Breast epithelium (tissue), 4 donors: ENCODE data around the gene SIRPD. TPM values are rescaled to one million over a fixed set of nuclear protein-coding genes. Genes with fewer than 3 reads are reported as not detected.

ENCODE experiments used
- DNase-seq, 2 donors: peaks; one replicate each; pipeline ENCODE4 v3.0.0-alpha.2; 2019; ENCODE audit warnings: low spot score in 2 of 2
- H3K27ac ChIP-seq, 2 donors: fragments of 200-600 bp; sonication (generic) in 1 of 2; one replicate each; pipeline ENCODE4 v1.5.1; 2016 to 2019; ENCODE audit warnings: mild to moderate bottlenecking in 1 of 2
- H3K27me3 ChIP-seq, 2 donors: fragments of 200-600 bp; sonication (generic) in 1 of 2; one replicate each; pipeline versions ENCODE4 v1.5.1 to v1.6.0; 2017 to 2019; ENCODE audit warnings: control low read depth in 1 of 2, mild to moderate bottlenecking in 1 of 2
- H3K36me3 ChIP-seq: fragments of 200-600 bp; one replicate; pipeline ENCODE4 v1.5.1; 2019
- H3K4me1 ChIP-seq, 2 donors: fragments of 200-600 bp; sonication (generic); one replicate each; pipeline ENCODE4 v1.5.1; 2016 to 2019; ENCODE audit warnings: control low read depth in 1 of 2
- H3K4me3 ChIP-seq, 3 donors: fragments of 200-600 bp; sonication (generic); 1 replicate in 2 of 3; 2 replicates in 1 of 3; pipeline ENCODE4 v1.5.1; 2016 to 2019; ENCODE audit warnings: mild to moderate bottlenecking in 3 of 3, moderate library complexity in 2 of 3
- H3K9me3 ChIP-seq, 2 donors: fragments of 200-600 bp; sonication (generic) in 1 of 2; one replicate each; pipeline ENCODE4 v1.5.1; 2016 to 2019; ENCODE audit warnings: control low read depth in 1 of 2
- POLR2A ChIP-seq: fragments of 450-650 bp; IDR thresholded peaks from one replicate; pipeline ENCODE4 v1.6.1; 2016; ENCODE audit warnings: antibody characterized with exemption, mild to moderate bottlenecking, moderate library complexity
- POLR2AphosphoS5 ChIP-seq, 3 donors: sonication (generic); formaldehyde crosslinking; IDR thresholded peaks; one replicate each; pipeline ENCODE4 v1.6.1; 2017; ENCODE audit warnings: antibody characterized with exemption in 3 of 3
- intact Hi-C: fragments of 100-400 bp; cut with DNase I; formaldehyde crosslinking; loops from one replicate; pipeline ENCODE4 v1.15.1; 2023; ENCODE audit warnings: low total_unique reads
- total RNA-seq, 3 donors: library from RNA; depleted of rRNA; stranded (reverse); fragments of >200 nt; gene quantifications; one replicate each; pipeline ENCODE4 v1.1.0, GENCODE V29; 2016
- TF ChIP-seq, protein P1 (sequence below), 3 donors: fragments of 450-650 bp; IDR thresholded peaks; one replicate each; pipeline ENCODE4 v1.5.1; 2016 to 2017; ENCODE audit warnings: antibody characterized with exemption in 3 of 3, mild to moderate bottlenecking in 3 of 3, moderate library complexity in 3 of 3

Gene SIRPD
- total RNA-seq, 3 donors from 2014 or later = not detected

DNA sequence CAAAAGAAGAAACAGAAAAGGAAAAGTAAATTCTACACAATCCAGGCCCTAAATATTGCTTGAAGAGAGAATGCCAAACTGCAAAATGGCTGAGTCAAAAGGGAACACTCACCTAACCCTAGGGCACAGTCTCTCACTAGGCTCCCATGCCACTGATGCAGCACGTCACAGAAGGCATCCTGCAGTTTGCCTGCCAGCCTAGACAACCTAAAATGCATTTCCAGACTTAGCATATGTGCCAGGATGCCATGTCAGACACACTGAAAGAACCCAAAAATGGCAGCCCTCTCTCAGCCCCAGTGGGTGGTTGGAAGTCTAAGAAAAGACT is 10.6 kb upstream of the SIRPD start:
- DNase-seq = no peak
- no peak overlapping the region for H3K27ac ChIP-seq
- TF ChIP-seq POLR2A = no peak
- no peak for TF ChIP-seq POLR2AphosphoS5 (IDR thresholded peaks at IDR 0.05)
- TF ChIP-seq, protein P1, sequence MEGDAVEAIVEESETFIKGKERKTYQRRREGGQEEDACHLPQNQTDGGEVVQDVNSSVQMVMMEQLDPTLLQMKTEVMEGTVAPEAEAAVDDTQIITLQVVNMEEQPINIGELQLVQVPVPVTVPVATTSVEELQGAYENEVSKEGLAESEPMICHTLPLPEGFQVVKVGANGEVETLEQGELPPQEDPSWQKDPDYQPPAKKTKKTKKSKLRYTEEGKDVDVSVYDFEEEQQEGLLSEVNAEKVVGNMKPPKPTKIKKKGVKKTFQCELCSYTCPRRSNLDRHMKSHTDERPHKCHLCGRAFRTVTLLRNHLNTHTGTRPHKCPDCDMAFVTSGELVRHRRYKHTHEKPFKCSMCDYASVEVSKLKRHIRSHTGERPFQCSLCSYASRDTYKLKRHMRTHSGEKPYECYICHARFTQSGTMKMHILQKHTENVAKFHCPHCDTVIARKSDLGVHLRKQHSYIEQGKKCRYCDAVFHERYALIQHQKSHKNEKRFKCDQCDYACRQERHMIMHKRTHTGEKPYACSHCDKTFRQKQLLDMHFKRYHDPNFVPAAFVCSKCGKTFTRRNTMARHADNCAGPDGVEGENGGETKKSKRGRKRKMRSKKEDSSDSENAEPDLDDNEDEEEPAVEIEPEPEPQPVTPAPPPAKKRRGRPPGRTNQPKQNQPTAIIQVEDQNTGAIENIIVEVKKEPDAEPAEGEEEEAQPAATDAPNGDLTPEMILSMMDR (IDR thresholded peaks at IDR 0.05) = no peak
- intact Hi-C loops = no loop called here
- H3K4me1 ChIP-seq = no peaks in the 10 kb centered on the region
- H3K4me3 ChIP-seq = no peak overlapping the region
- no peaks in the 10 kb centered on the region for H3K36me3 ChIP-seq
- H3K9me3 ChIP-seq = no peaks in the 10 kb centered on the region
- no peaks in the 10 kb centered on the region for H3K27me3 ChIP-seq

DNA sequence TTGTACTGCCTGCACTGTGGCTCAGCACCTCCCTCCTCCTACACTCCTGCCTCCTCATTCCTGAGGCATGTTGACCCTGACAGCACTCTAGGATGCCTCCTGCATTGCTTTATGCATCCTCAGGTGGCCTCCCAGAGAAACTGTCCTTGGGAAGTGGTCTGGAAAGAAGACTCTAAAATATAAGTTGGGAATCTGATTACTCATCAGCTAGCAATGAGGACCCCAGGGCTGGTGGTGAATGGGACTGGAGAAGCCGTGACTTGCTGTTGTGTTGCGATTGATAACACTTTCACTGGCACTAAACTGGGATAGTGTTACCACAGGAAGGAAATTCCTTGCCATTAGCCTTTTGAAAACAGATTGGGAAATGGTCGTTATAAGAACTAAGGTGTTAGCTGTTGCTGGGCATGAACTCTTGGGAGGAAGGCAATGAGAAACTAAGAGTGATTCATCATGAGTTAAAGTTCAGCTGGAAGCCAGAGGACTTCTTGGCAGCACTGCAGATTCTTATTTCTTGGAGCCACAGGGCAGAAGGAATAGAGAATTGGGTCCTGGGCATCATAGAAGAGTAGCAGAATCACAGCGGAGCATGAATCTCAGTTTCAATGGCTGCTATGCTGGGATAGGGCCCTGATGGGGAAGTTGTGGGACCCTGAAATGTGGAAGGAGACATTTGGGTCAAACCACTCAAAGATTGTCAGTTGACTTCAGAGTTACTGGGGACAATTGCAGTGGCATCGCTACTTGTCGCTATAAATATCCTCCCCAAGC is 10.1 kb upstream of the SIRPD start:
- H3K9me3 ChIP-seq = no peaks in the 10 kb centered on the region
- H3K4me1 ChIP-seq = no peaks in the 10 kb centered on the region
- TF ChIP-seq POLR2AphosphoS5 (IDR thresholded peaks at IDR 0.05) (no peak), POLR2A (no peak)
- TF ChIP-seq, protein P1 (IDR thresholded peaks at IDR 0.05) = no peak
- H3K4me3 ChIP-seq = no peak overlapping the region
- no peaks in the 10 kb centered on the region for H3K27me3 ChIP-seq
- no peaks in the 10 kb centered on the region for H3K36me3 ChIP-seq
- no peak overlapping the region for H3K27ac ChIP-seq
- intact Hi-C loops = no loop called here
- DNase-seq = no peak

DNA sequence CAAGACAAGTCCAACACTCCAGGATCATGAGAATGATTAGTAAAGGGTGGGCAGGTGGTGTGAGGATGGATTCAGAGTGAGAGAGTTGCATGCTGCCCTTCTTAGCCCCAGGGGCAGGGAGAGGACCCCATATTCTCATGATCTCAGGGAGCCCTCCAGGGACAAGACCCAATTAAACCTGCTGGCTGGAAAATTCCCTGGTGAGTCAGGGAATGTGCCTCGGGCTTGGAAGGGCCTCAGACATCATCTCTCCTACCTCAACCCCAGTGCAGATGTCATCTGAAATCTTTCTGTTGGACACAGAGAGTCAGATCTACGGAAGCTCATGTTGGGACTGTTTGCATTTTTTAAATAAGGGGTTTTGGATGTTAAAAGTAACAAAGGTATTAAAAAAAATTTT is 9.2 kb upstream of the SIRPD start:
- intact Hi-C loops = no loop called here
- Histone ChIP-seq H3K27me3 (no peaks in the 10 kb centered on the region), H3K9me3 (no peaks in the 10 kb centered on the region), H3K36me3 (no peaks in the 10 kb centered on the region), H3K27ac (no peak overlapping the region), H3K4me1 (no peaks in the 10 kb centered on the region), H3K4me3 (no peak overlapping the region)
- DNase-seq = no peak
- TF ChIP-seq POLR2AphosphoS5 (IDR thresholded peaks at IDR 0.05) (no peak), POLR2A (no peak)
- TF ChIP-seq, protein P1 (IDR thresholded peaks at IDR 0.05) = no peak

DNA sequence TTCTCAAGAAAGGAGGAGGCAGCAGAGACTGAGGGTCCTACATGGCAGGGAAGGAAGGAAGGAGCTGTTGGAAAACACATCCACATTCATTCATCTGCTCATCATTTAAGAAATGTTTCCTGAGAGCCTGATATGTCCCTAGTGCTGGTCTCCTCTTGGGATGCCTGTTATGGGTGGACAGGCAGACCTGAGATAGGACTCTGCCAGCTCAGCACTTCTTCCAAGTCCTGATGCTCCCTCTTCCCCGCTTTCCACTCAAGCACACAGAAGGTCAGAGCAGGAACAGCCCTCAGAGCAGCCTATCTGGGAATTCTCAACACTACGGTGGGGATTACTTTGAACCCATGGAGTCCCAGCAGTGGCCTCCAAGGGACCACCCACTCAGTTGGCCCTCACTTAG is 8.0 kb upstream of the SIRPD start:
- Histone ChIP-seq H3K4me1 (no peaks in the 10 kb centered on the region), H3K27ac (no peak overlapping the region), H3K9me3 (no peaks in the 10 kb centered on the region), H3K4me3 (no peak overlapping the region), H3K27me3 (no peaks in the 10 kb centered on the region), H3K36me3 (no peaks in the 10 kb centered on the region)
- TF ChIP-seq POLR2A (no peak), POLR2AphosphoS5 (IDR thresholded peaks at IDR 0.05) (no peak)
- TF ChIP-seq, protein P1 (IDR thresholded peaks at IDR 0.05) = no peak
- intact Hi-C loops = no loop called here
- no peak for DNase-seq

DNA sequence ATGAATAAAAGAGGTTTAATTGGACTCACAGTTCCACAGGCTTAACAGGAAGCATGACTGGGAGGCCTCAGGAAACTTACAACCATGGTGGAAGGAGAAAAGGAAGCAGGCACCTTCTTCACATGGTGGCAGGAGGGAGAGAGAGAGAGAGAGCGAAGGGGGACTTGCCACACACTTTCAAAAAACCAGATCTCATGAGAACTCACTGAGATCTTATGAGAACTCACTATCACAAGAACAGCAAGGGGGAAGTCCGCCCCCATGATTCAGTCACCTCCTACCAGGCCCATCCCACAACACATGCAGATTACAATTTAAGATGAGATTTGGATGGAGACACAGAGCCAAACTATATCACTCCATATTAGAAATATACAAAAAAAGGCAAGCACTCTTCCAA is 6.1 kb upstream of the SIRPD start:
- intact Hi-C loops = no loop called here
- H3K27me3 ChIP-seq = no peaks in the 10 kb centered on the region
- H3K27ac ChIP-seq = no peak overlapping the region
- H3K9me3 ChIP-seq = no peaks in the 10 kb centered on the region
- DNase-seq = no peak
- TF ChIP-seq POLR2A (no peak), POLR2AphosphoS5 (IDR thresholded peaks at IDR 0.05) (no peak)
- TF ChIP-seq, protein P1 (IDR thresholded peaks at IDR 0.05) = no peak
- H3K4me3 ChIP-seq = no peak overlapping the region
- no peaks in the 10 kb centered on the region for H3K36me3 ChIP-seq
- H3K4me1 ChIP-seq = no peaks in the 10 kb centered on the region
